Measurements from ENCODE around the gene VEZF1. TPM values are rescaled to one million over a fixed set of nuclear protein-coding genes. Genes with fewer than 3 reads are reported as not detected.

The VEZF1 gene, protein sequence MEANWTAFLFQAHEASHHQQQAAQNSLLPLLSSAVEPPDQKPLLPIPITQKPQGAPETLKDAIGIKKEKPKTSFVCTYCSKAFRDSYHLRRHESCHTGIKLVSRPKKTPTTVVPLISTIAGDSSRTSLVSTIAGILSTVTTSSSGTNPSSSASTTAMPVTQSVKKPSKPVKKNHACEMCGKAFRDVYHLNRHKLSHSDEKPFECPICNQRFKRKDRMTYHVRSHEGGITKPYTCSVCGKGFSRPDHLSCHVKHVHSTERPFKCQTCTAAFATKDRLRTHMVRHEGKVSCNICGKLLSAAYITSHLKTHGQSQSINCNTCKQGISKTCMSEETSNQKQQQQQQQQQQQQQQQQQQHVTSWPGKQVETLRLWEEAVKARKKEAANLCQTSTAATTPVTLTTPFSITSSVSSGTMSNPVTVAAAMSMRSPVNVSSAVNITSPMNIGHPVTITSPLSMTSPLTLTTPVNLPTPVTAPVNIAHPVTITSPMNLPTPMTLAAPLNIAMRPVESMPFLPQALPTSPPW
- total RNA-seq: 10 to 100 TPM; 41.7 to 48.7 TPM
- total RNA-seq: 55.9 to 120 reads per million in 2 donors

DNA sequence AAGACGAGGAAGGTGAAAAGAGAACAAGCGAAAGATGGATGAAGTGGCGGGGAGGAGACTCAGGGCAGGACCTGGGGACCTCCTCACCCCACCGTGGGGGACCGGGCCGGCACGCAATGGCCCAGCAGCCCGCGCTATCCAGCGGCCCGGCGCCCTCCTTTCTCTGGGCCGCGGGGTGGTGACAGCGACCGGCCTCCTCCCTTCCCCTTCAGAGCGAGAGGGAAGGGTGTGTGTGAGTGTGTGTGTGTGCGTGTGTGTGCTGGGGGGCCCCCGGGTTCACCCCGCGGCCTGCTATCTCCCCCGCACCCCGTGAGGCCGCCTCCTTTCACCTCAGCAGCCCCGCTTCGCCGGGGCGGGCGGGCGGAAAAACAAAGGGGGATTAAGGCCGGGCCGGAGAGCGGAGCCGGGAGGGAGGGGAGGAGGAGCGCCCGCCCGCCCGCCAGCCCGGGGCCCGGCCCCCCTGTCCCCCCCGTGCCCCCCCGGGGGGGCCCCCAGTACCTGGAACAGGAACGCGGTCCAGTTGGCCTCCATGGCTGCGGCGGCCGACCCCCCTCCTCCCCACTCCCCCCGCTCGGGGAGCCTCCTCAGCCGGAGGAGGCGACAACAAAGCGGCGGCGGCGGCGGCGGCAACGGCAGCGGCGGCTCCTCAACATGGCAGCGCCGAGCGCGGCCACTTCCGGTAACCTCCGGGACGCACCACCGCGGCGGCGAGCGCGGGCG is at the start of gene VEZF1:
VEZF1 (minus strand) TSS at position 674 of the 720 bp plus-strand sequence; CDS start at position 531, 143 bp downstream.
- no peaks in the 10 kb centered on the region for H3K36me3 Mint-ChIP-seq (ENCODE audit: low read depth)
- DNase-seq (peak; percentile 70 to 76 (median 73)), ATAC-seq (peak; percentile 81)
- H3K27ac Mint-ChIP-seq: peak within 1 kb of the TSS; percentile 92
- H3K4me3 Mint-ChIP-seq: peak within 1 kb of the TSS; percentile 95
- H3K27me3 Mint-ChIP-seq: no peaks in the 10 kb centered on the region
- H3K9me3 ChIP-seq (ENCODE audit: control insufficient read depth, low read length, poor library complexity, severe bottlenecking): no peaks in the 10 kb centered on the region
- H3K4me1 Mint-ChIP-seq: peaks cover 46% of the 10 kb centered on the region

DNA sequence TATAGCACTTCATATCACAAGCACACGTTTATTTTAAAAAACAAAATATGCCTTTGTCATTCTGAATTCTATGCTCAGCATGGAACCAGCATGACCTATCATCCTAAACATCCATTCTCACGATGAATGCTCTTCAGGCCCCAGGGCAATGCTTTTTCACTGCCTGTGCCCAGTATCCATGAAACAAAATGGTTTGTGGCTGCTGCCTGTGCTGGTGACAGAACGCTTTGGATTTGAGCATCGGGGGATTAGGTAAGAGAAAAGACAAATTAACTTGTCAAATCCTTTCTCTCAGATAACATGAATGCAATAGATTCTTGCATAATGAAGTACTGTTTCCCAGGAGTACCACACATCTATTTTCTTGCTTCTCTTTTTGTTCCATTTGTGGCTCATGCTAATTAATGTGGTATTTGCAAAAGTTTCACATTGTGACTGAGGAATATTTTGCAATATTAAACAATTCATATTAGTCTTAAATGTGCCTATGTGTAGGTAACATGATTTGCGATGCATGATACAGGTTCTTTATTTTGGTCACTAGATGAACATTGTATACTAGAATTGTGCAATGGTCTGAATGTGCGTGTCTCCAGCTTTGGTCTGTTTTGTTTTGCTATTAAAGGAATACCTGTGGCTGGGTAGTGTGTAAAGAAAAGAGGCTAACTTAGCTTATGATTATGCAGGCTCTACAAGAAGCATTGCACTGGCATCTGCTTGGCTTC is 44.8 kb upstream of the VEZF1 start:
- Mint-ChIP-seq H3K4me1 (no peaks in the 10 kb centered on the region), H3K27me3 (peaks cover 21% of the 10 kb centered on the region), H3K27ac (no peak overlapping the region), H3K36me3 (ENCODE audit: low read depth) (no peaks in the 10 kb centered on the region), H3K4me3 (no peak overlapping the region)
- DNase-seq (no peak), ATAC-seq (no peak)
- no peaks in the 10 kb centered on the region for H3K9me3 ChIP-seq (ENCODE audit: control insufficient read depth, low read length, poor library complexity, severe bottlenecking)

DNA sequence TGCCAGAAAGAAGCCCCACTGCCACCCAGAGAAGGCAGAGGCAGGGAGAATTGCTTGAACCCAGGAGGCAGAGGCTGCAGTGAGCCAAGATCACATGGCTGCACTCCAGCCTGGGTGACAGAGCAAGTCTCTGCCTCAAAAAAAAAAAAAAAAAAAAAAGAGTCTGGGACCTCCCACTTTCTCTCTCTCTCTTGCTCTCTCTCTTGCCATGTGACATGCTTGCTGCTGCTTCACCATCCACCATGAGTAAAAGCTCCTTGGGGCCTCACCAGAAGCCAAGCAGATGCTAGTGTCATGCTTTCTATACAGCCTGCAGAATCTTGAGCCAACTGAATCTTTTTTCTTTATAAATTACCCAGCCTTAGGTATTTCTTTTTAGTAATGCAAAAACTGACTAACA is 40.5 kb upstream of the VEZF1 start:
- Mint-ChIP-seq H3K27me3 (peaks cover 37% of the 10 kb centered on the region), H3K36me3 (ENCODE audit: low read depth) (peaks cover 3% of the 10 kb centered on the region), H3K4me1 (peaks cover 2% of the 10 kb centered on the region), H3K4me3 (no peak overlapping the region), H3K27ac (no peak overlapping the region)
- no peaks in the 10 kb centered on the region for H3K9me3 ChIP-seq (ENCODE audit: control insufficient read depth, low read length, poor library complexity, severe bottlenecking)
- ATAC-seq (no peak), DNase-seq (no peak)

DNA sequence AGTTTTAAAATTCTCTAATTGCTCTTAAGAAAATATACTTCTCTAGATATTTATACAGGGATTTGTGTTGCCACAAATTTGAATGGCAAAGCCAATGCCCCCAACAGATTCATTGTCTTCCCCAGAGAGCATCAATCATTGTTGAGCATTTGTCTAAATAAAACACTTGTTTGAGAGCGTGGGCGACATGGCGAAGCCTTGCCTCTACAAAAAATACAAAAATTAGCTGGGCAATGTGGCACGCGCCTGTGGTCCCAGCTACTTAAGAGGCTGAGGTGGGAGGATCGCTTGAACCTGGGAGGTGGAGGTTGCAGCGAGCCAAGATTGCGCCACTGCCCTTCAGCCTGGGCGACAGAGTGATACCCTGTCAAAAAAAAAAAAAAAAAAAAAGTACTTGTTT is 32.3 kb upstream of the VEZF1 start:
- no peak overlapping the region for H3K4me3 Mint-ChIP-seq
- no peaks in the 10 kb centered on the region for H3K9me3 ChIP-seq (ENCODE audit: control insufficient read depth, low read length, poor library complexity, severe bottlenecking)
- H3K27me3 Mint-ChIP-seq: peaks cover 31% of the 10 kb centered on the region
- ATAC-seq: no peak
- DNase-seq: no peak
- no peak overlapping the region for H3K27ac Mint-ChIP-seq
- H3K4me1 Mint-ChIP-seq: no peaks in the 10 kb centered on the region
- H3K36me3 Mint-ChIP-seq (ENCODE audit: low read depth): no peaks in the 10 kb centered on the region

DNA sequence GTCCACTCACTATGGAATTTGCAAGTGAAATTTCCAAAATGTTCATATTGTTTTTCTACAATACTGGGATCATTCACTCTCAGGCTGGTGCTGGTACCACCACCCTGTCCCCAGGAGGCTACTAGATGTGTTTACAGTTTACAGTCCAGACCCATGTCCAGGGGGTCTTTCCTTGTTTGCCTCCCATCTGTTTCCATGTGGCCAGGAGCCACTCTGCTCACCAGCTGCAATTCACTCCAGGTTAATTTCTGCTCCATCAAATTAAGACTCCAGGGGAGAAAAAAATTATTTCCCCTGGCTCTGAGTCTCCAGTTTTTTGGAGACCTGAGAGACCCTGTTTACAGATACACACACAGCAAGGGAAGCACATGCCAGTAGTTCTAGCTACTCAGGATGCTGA is 31.5 kb upstream of the VEZF1 start:
- ATAC-seq (no peak), DNase-seq (no peak)
- peaks cover 23% of the 10 kb centered on the region for H3K27me3 Mint-ChIP-seq
- no peaks in the 10 kb centered on the region for H3K4me1 Mint-ChIP-seq
- H3K9me3 ChIP-seq (ENCODE audit: control insufficient read depth, low read length, poor library complexity, severe bottlenecking): no peaks in the 10 kb centered on the region
- no peak overlapping the region for H3K4me3 Mint-ChIP-seq
- no peaks in the 10 kb centered on the region for H3K36me3 Mint-ChIP-seq (ENCODE audit: low read depth)
- no peak overlapping the region for H3K27ac Mint-ChIP-seq

DNA sequence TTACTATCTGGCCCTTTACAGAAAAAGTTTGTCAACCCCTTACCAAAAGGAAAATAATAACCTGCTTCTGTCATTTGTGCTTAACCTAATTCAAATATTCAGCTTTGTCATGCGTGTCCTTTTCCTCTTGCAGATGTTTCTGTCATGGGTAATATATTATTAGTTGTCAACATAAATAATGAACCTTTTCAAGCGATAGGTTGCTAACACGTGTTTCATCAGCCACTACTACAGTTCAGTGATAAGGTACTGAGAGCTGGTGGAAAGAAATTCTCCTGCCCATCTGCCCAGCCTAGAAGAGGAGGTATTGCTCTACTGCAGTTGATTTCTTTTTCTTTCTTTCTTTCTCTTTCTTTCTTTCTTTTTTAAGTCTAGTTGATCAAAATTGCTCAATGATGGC is 31.0 kb upstream of the VEZF1 start:
- Mint-ChIP-seq H3K36me3 (ENCODE audit: low read depth) (no peaks in the 10 kb centered on the region), H3K4me3 (no peak overlapping the region), H3K4me1 (no peaks in the 10 kb centered on the region), H3K27me3 (peaks cover 21% of the 10 kb centered on the region), H3K27ac (no peak overlapping the region)
- H3K9me3 ChIP-seq (ENCODE audit: control insufficient read depth, low read length, poor library complexity, severe bottlenecking): no peaks in the 10 kb centered on the region
- no peak for ATAC-seq
- DNase-seq: no peak

DNA sequence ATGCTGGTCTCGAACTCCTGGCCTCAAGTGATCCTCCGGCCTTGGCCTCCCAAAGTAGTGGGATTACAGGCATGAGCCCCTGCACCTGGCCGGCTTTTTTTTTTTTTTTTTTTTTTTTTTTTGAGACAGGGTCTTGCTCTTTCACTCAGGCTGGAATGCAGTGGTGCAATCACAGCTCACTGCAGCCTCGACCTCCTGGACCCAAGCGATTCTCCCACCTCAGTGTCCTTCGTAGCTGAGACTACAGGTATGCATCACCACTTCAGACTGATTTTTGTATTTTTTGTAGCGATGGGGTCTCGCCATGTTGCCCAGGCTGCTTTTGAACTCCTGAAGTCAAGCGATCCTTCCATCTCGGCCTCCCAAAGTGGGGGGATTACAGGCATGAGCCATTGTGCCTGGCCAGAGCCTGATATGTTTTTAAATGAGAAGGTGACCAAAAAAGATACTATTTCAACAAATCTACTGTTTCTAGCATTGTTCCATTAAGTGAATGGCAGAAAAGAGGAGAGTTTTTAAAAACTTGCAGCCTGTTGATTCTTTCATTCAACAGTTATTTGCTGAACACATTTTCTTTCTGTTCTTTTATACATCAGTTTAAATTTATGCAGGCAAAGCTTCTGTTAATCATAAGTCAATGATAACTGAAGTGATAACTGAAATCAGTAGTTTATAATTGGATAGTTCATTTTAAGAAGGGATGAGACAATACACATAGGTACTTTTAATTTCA is 22.2 kb upstream of the VEZF1 start:
- H3K4me3 Mint-ChIP-seq: no peak overlapping the region
- H3K36me3 Mint-ChIP-seq (ENCODE audit: low read depth): peaks cover 5% of the 10 kb centered on the region
- no peak overlapping the region for H3K27ac Mint-ChIP-seq
- peaks cover 5% of the 10 kb centered on the region for H3K27me3 Mint-ChIP-seq
- ATAC-seq (no peak), DNase-seq (no peak)
- peaks cover 18% of the 10 kb centered on the region for H3K4me1 Mint-ChIP-seq
- no peaks in the 10 kb centered on the region for H3K9me3 ChIP-seq (ENCODE audit: control insufficient read depth, low read length, poor library complexity, severe bottlenecking)

DNA sequence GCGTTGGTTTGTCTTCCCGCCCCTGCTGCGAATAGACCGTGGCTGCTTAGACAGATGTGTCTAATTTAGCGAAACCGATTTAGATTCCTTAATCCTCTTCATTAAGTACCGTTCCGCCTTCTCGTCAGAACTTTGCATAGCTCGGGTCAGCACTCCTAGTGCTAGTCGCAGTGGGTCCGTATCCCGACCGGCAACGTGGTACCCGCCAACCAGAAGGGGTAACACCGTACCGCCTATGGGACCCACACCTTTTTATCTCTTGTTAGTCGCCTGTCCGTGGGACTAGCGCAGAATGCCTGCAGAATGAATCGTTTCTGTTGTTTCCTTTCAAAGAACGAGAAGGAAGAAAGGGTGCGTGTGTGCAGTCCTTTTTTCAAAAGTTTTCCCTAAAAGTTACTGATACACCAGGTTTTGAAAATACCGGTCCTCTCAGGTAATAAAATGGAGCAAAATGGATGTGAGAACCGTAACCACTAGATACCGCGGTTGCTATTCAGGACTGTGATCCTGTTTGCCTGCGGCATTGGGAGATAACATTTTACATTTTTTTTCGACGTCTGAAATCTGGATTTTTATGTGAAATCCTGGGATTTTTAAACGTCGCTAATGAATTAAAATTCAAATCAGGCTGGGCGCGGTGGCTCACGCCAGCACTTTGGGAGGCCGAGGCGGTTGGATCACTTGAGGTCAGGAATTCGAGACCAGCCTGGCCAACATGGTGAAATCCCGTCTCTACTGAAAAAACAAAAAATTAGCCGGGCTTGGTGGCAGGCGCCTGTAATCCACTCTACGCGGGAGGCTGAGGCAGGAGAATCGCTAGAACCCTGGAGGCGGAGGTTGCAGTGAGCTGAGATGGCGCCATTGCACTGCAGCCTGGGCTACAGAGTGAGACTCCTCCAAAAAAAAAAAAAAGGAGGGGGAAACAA is 20.0 kb upstream of the VEZF1 start:
- H3K27ac Mint-ChIP-seq: peak overlapping the region; percentile 99
- no peak for DNase-seq
- no peaks in the 10 kb centered on the region for H3K9me3 ChIP-seq (ENCODE audit: control insufficient read depth, low read length, poor library complexity, severe bottlenecking)
- ATAC-seq: no peak
- H3K4me1 Mint-ChIP-seq: peaks cover 32% of the 10 kb centered on the region
- H3K4me3 Mint-ChIP-seq: peak overlapping the region; percentile 98
- H3K36me3 Mint-ChIP-seq (ENCODE audit: low read depth): peaks cover 11% of the 10 kb centered on the region
- H3K27me3 Mint-ChIP-seq: peaks cover 5% of the 10 kb centered on the region

DNA sequence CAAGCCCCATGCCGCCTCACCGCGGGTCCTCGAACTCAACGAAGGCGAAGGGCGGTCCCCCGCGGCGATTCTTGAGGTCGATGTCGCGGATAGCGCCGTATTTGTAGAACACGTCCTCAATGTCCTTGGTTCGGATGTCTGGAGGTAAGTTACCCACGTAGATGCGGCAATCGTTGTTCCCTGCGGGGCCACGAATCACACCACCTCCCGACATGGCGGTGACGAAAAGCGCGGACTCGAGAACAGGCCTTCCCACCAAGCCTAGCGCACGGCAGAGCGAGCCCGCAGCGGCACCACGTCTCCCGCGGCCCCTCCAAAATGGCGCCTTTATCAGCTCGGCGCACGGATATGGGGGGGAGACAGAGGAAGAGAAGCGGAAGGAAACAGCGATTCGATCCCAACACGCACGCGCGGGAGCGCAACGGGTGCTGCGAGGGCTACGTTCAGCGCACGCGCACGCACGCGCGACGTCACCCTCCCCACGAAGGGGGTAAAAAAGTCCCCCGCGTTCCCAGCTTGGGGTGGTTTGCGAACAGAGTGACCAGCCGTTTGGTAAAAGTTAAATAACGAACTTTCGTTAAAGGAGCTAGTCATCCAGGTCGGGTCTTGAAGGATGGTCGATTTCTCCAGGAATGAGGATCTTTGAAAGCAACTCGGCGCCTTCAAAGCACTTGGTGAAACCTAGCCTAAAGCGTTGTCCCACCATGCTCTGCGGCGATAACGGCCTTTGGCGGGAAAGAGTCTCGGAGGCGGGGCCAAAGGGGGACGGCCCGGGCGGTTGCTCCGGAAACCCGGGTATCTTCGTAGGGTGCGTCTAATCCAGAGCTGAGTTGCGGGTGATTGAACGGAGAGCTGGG is 19.1 kb upstream of the VEZF1 start, which contains the start of gene SRSF1:
SRSF1 (minus strand) TSS at position 323 of the 857 bp plus-strand sequence; CDS start at position 214, 109 bp downstream.
- no peaks in the 10 kb centered on the region for H3K9me3 ChIP-seq (ENCODE audit: control insufficient read depth, low read length, poor library complexity, severe bottlenecking)
- Mint-ChIP-seq H3K27me3 (no peaks in the 10 kb centered on the region), H3K27ac (peak within 1 kb of the TSS; percentile 99), H3K36me3 (ENCODE audit: low read depth) (peaks cover 11% of the 10 kb centered on the region), H3K4me3 (peak within 1 kb of the TSS; percentile 98), H3K4me1 (peaks cover 35% of the 10 kb centered on the region)
- ATAC-seq (peak; percentile 90), DNase-seq (peak; percentile 94 to 96 (median 95))

DNA sequence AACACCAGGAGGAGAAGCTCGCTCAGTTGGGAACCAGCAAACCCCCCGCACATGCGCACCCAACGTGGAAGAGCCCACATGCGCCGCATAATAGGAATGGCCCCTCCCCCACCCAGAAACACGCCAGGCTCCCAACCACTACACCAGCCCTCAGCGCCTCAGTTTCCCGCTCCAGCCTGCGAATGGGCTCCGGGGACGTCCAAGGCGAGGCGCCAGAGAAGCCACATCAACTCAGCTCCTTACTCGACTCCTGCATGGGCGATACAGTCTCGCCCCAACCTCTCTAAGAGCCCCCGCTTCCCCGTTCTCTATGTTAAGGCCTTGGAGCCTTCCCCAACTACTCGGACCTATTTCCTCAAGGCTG is 18.5 kb upstream of the VEZF1 start:
- H3K9me3 ChIP-seq (ENCODE audit: control insufficient read depth, low read length, poor library complexity, severe bottlenecking): no peaks in the 10 kb centered on the region
- ATAC-seq: peak; percentile 2
- no peaks in the 10 kb centered on the region for H3K27me3 Mint-ChIP-seq
- H3K36me3 Mint-ChIP-seq (ENCODE audit: low read depth): peaks cover 11% of the 10 kb centered on the region
- peak overlapping the region; percentile 99 for H3K27ac Mint-ChIP-seq
- DNase-seq: peak; percentile 23 to 39 (median 38)
- peaks cover 36% of the 10 kb centered on the region for H3K4me1 Mint-ChIP-seq
- peak overlapping the region; percentile 98 for H3K4me3 Mint-ChIP-seq
